HG03457 (cell line): ENCODE results near the gene MOGAT2.
A peak's percentile ranks its signal among the peaks of the same experiment; 100 is the strongest.
"Not testable (repeated sequence)": the region's sequence is repeated elsewhere in the genome, so short reads cannot be mapped to it uniquely, and the experiment has no call there.

Source experiments
- ATAC-seq: cut with Tn5 transposase; IDR thresholded peaks from one replicate; pipeline ENCODE4 v1.9.1; 2021; ENCODE audit warnings: moderate number of reproducible peaks; ENCODE audit not compliant: unreplicated experiment

The MOGAT2 gene

GRCh38 chr11:75717608-75718418 is at the start of gene MOGAT2:
Gene MOGAT2, plus strand, starts transcription at chr11:75717838. Its CDS starts 51 bp downstream, at chr11:75717889.
- no peak for ATAC-seq

GRCh38 chr11:75668451-75669297 is 49.0 kb upstream of the MOGAT2 start, which contains the start of gene MAP6:
Gene MAP6, minus strand, starts transcription at chr11:75669038. Its CDS starts 669 bp downstream, at chr11:75668369.
- ATAC-seq: no peak

GRCh38 chr11:75673977-75674582 is 43.6 kb upstream of the MOGAT2 start:
- no peak for ATAC-seq

GRCh38 chr11:75677275-75677674 is 40.4 kb upstream of the MOGAT2 start:
- no peak for ATAC-seq

- no peak for ATAC-seq
Observed at GRCh38 chr11:75677909-75678308, 39.7 kb upstream of the MOGAT2 start.

GRCh38 chr11:75678620-75679259 is 38.9 kb upstream of the MOGAT2 start:
- no peak for ATAC-seq

- ATAC-seq: no peak
Observed at GRCh38 chr11:75679566-75679965, 38.1 kb upstream of the MOGAT2 start.

GRCh38 chr11:75683856-75684255 is 33.8 kb upstream of the MOGAT2 start:
- ATAC-seq: not testable (repeated sequence)

GRCh38 chr11:75689863-75690609 is 27.6 kb upstream of the MOGAT2 start:
- peak; percentile 67 for ATAC-seq

GRCh38 chr11:75691804-75692203 is 25.8 kb upstream of the MOGAT2 start:
- ATAC-seq: no peak

- no peak for ATAC-seq
Observed at GRCh38 chr11:75697906-75698581, 19.6 kb upstream of the MOGAT2 start.

- no peak for ATAC-seq
Observed at GRCh38 chr11:75700940-75701339, 16.7 kb upstream of the MOGAT2 start.

- ATAC-seq: no peak
Observed at GRCh38 chr11:75703695-75704237, 13.9 kb upstream of the MOGAT2 start.

GRCh38 chr11:75705541-75705940 is 12.1 kb upstream of the MOGAT2 start:
- ATAC-seq: no peak

GRCh38 chr11:75706260-75706729 is 11.3 kb upstream of the MOGAT2 start:
- ATAC-seq: no peak

- no peak for ATAC-seq
Observed at GRCh38 chr11:75714211-75714610, 3.4 kb upstream of the MOGAT2 start.

GRCh38 chr11:75715688-75716087 is 1.9 kb upstream of the MOGAT2 start:
- no peak for ATAC-seq

GRCh38 chr11:75716659-75717058 is 979 bp upstream of the MOGAT2 start:
- no peak for ATAC-seq
